Ishikawa (cell line): Measurements from ENCODE around the gene MKLN1.

Experiments used
- CEBPB ChIP-seq: IDR thresholded peaks from 2 replicates; pipeline ENCODE4 v1.6.1; 2012
- CREB1 ChIP-seq: IDR thresholded peaks from 2 replicates; pipeline ENCODE4 v1.6.1; 2012; ENCODE audit warnings: low read depth
- EGR1 ChIP-seq: IDR thresholded peaks from 2 replicates; pipeline ENCODE4 v1.6.1; 2012
- EP300 ChIP-seq: IDR thresholded peaks from 2 replicates; pipeline ENCODE4 v1.6.1; 2012; ENCODE audit warnings: borderline replicate concordance
- FOXM1 ChIP-seq: IDR thresholded peaks from 2 replicates; pipeline ENCODE4 v1.6.1; 2012; ENCODE audit warnings: low read depth, borderline replicate concordance
- MAX ChIP-seq: IDR thresholded peaks from 2 replicates; pipeline ENCODE4 v1.6.1; 2012
- NFIC ChIP-seq: IDR thresholded peaks from 2 replicates; pipeline ENCODE4 v1.6.1; 2012
- RAD21 ChIP-seq: IDR thresholded peaks from 2 replicates; pipeline ENCODE4 v1.6.1; 2012; ENCODE audit warnings: low read depth
- REST ChIP-seq: IDR thresholded peaks from 2 replicates; pipeline ENCODE4 v1.6.1; 2012; ENCODE audit warnings: low read depth, mild to moderate bottlenecking
- TAF1 ChIP-seq: IDR thresholded peaks from 2 replicates; pipeline ENCODE4 v1.6.1; 2012; ENCODE audit warnings: low read depth, mild to moderate bottlenecking
- TCF12 ChIP-seq: IDR thresholded peaks from 2 replicates; pipeline ENCODE4 v1.6.1; 2012; ENCODE audit warnings: low read depth
- TEAD4 ChIP-seq: IDR thresholded peaks from 2 replicates; pipeline ENCODE4 v1.6.1; 2012
- USF1 ChIP-seq: IDR thresholded peaks from 2 replicates; pipeline ENCODE4 v1.6.1; 2012
- YY1 ChIP-seq: IDR thresholded peaks from 2 replicates; pipeline ENCODE4 v1.6.1; 2012; ENCODE audit warnings: low read depth
- ZBTB7A ChIP-seq: IDR thresholded peaks from 2 replicates; pipeline ENCODE4 v1.6.1; 2012; ENCODE audit warnings: low read depth

MKLN1 gene

GRCh38 chr7:131294553-131294952 is 33.1 kb upstream of the MKLN1 start:
- TF ChIP-seq TCF12, result no peak
- no peak for TF ChIP-seq YY1

GRCh38 chr7:131298608-131298992 is 29.1 kb upstream of the MKLN1 start:
- TF ChIP-seq EP300 (no peak), YY1 (no peak), FOXM1 (no peak), CEBPB (no peak), MAX (no peak), TAF1 (no peak), EGR1 (no peak), NFIC (no peak), TCF12 (no peak), REST (no peak), USF1 (no peak), RAD21 (no peak), ZBTB7A (no peak), TEAD4 (no peak), CREB1 (no peak)

- TF ChIP-seq NFIC (no peak), REST (no peak), TAF1 (no peak), TEAD4 (no peak), CEBPB (no peak), TCF12 (no peak), USF1 (no peak), EP300 (no peak), FOXM1 (no peak), RAD21 (no peak), MAX (no peak), CREB1 (no peak), EGR1 (no peak), ZBTB7A (no peak)
Measured at GRCh38 chr7:131299074-131299473, 28.6 kb upstream of the MKLN1 start.

GRCh38 chr7:131300078-131300477 is 27.6 kb upstream of the MKLN1 start:
- TF ChIP-seq YY1 (no peak), RAD21 (no peak), CEBPB (no peak), USF1 (no peak), FOXM1 (no peak), TEAD4 (no peak), EP300 (no peak), ZBTB7A (no peak), EGR1 (no peak), TAF1 (no peak), NFIC (no peak), MAX (no peak), CREB1 (no peak), REST (no peak), TCF12 (no peak)
